IMR-90 (cell line): ENCODE data around the gene EZR. TPM values are rescaled to one million over a fixed set of nuclear protein-coding genes. Genes with fewer than 3 reads are reported as not detected.

ENCODE experiments used
- CEBPB ChIP-seq: IDR thresholded peaks from 2 replicates; pipeline ENCODE4 v1.6.1; 2012; ENCODE audit warnings: low read depth, low read length, improper control_type of control experiment
- MAFK ChIP-seq: IDR thresholded peaks from 2 replicates; pipeline ENCODE4 v1.6.1; 2012; ENCODE audit warnings: low read depth, low read length, improper control_type of control experiment
- NFE2L2 ChIP-seq: fragments of 150-350 bp; IDR thresholded peaks from 2 replicates; pipeline ENCODE4 v1.6.1; 2016; ENCODE audit warnings: low read depth, mild to moderate bottlenecking, low read length
- polyA plus RNA-seq, 3 experiments: library from polyadenylated mRNA; depleted of rRNA; stranded (reverse); fragments of >200 nt; gene quantifications; 2 replicates each; pipeline ENCODE4 v1.2.3, GENCODE V29; 2012; ENCODE audit warnings: low replicate concordance in 1 of 3
- total RNA-seq: library from RNA; depleted of rRNA; stranded (reverse); fragments of >200 nt; gene quantifications from 2 replicates; pipeline ENCODE4 v1.2.3, GENCODE V29; 2012

The EZR gene
- total and polyA plus RNA-seq, 2 of the 4 experiments (the other 2 are of a cell fraction), result 83.8 to 145 TPM

GRCh38 chr6:158817728-158818580, 1.2 kb downstream of the EZR start (continued):
- TF ChIP-seq MAFK (no peak), CEBPB (no peak), NFE2L2 (no peak)
